K562 (cell line): ENCODE measurements around the gene SYS1. TPM values are rescaled to one million over a fixed set of nuclear protein-coding genes. Genes with fewer than 3 reads are reported as not detected.

Source experiments
- ATAC-seq: fragments of 200-7000 bp; cut with Tn5 transposase; 3 replicates; pipeline ENCODE4 v1.9.1; 2020; ENCODE audit warnings: moderate library complexity
- BruUV-seq: library from RNA; stranded (reverse); fragments of 400-500 nt; replicated peaks from 2 replicates; lab custom pipeline; 2021; lab: Mats Ljungman, UMichigan
- CTCF ChIA-PET: fragments of 300-600 bp; formaldehyde crosslinking; extraction: SDS; loops from one replicate; lab custom pipeline; 2021; ENCODE audit warnings: low intra/inter-chr PET ratio; lab: Yijun Ruan, JAX
- POLR2A ChIA-PET: fragments of 300-600, 350-650 bp; sonication (Branson Sonifier 250); formaldehyde crosslinking; extraction: SDS; loops from one replicate; lab custom pipeline; 2021; ENCODE audit warnings: antibody characterized with exemption, inconsistent platforms; lab: Yijun Ruan, JAX
- DNase-seq, 4 experiments: peaks; one replicate each; pipeline versions ENCODE4 v3.0.0 to v3.0.0-alpha.2; 2011 to 2018; ENCODE audit warnings: low spot score in 3 of 4, mixed read lengths in 3 of 4; ENCODE audit errors: extremely low read depth in 1 of 4
- FAIRE-seq: peaks from 2 replicates; lab custom pipeline; 2011; peaks lifted over from hg19 to GRCh38; lab: Jason Lieb, UNC
- H2AFZ ChIP-seq: 2 replicates; pipeline ENCODE4 v1.6.0; 2011; ENCODE audit warnings: low read depth, low read length, control low read depth, inconsistent platforms
- H3K27ac ChIP-seq: fragments of 200-600 bp; 3 replicates; pipeline ENCODE4 v1.8.0; 2011; ENCODE audit warnings: low read depth, mild to moderate bottlenecking, control low read depth, inconsistent platforms, low read length, moderate library complexity, mixed read lengths; ENCODE audit errors: extremely low read depth
- H3K27me3 ChIP-seq, 2 experiments: fragments of 300-600 bp in 1 of 2; 2 replicates in 1 of 2; 3 replicates in 1 of 2; pipeline versions ENCODE4 v1.6.0 to v1.8.0; 2011; ENCODE audit warnings: inconsistent platforms in 2 of 2, low read length in 2 of 2, mild to moderate bottlenecking in 1 of 2, mixed read lengths in 1 of 2, moderate library complexity in 1 of 2; ENCODE audit not compliant: control insufficient read depth in 2 of 2, insufficient read depth in 2 of 2
- H3K36me3 ChIP-seq: fragments of 300-600 bp; 3 replicates; pipeline ENCODE4 v1.8.0; 2011; ENCODE audit warnings: mild to moderate bottlenecking, low read length, inconsistent platforms; ENCODE audit not compliant: control insufficient read depth, insufficient read depth
- H3K4me1 ChIP-seq, 2 experiments: fragments of 200-600 bp in 1 of 2; replicated peaks in 1 of 2; 2 replicates in 1 of 2; 3 replicates in 1 of 2; pipeline versions ENCODE4 v1.5.1 to v1.8.0; 2011; ENCODE audit warnings: inconsistent platforms in 2 of 2, low read length in 2 of 2, mild to moderate bottlenecking in 1 of 2, mixed read lengths in 1 of 2, moderate library complexity in 1 of 2; ENCODE audit not compliant: control insufficient read depth in 2 of 2, insufficient read depth in 2 of 2
- H3K4me2 ChIP-seq: 2 replicates; pipeline ENCODE4 v1.6.1; 2011; ENCODE audit warnings: low read length, control low read depth, inconsistent platforms, mixed read lengths; ENCODE audit not compliant: insufficient read depth
- H3K4me3 ChIP-seq: fragments of 200-600 bp; sonication (generic), shearing (Covaris generic); 2 replicates; pipeline ENCODE4 v1.5.1; 2016; ENCODE audit warnings: control low read depth, inconsistent platforms
- H3K79me2 ChIP-seq: fragments of 200-600 bp; 3 replicates; pipeline ENCODE4 v1.8.0; 2011; ENCODE audit warnings: low read length, inconsistent platforms; ENCODE audit not compliant: control insufficient read depth, insufficient read depth
- H3K9ac ChIP-seq, 2 experiments: 2 replicates each; pipeline versions ENCODE4 v1.6.0 to v1.6.1; 2011; ENCODE audit warnings: low read depth in 2 of 2, low read length in 2 of 2, control low read depth in 1 of 2, inconsistent platforms in 1 of 2, mild to moderate bottlenecking in 1 of 2, mixed read lengths in 1 of 2; ENCODE audit not compliant: insufficient read depth in 1 of 2
- H3K9me1 ChIP-seq: one replicate; pipeline ENCODE4 v1.6.0; 2011; ENCODE audit warnings: inconsistent platforms, mild to moderate bottlenecking, low read length, moderate library complexity; ENCODE audit not compliant: control insufficient read depth, insufficient read depth
- H3K9me3 ChIP-seq: replicated peaks from 2 replicates; pipeline ENCODE4 v1.5.1; 2011; ENCODE audit warnings: low read depth, low read length, inconsistent platforms; ENCODE audit not compliant: control insufficient read depth, insufficient read depth
- H4K20me1 ChIP-seq: replicated peaks from 2 replicates; pipeline ENCODE4 v1.6.1; 2011; ENCODE audit warnings: low read length, inconsistent platforms, mixed read lengths; ENCODE audit not compliant: control insufficient read depth, insufficient read depth
- ARHGAP35 ChIP-seq: fragments of 450-650 bp; IDR thresholded peaks from 2 replicates; pipeline ENCODE4 v1.6.1; 2018; ENCODE audit not compliant: partially characterized antibody
- DMBX1 ChIP-seq: fragments of 250-450 bp; sonication (Bioruptor Pico); IDR thresholded peaks from 2 replicates; pipeline ENCODE4 v1.8.0; 2022; ENCODE audit warnings: inconsistent platforms, mild to moderate bottlenecking, moderate library complexity, borderline replicate concordance
- ESRRB ChIP-seq: fragments of 250-450 bp; sonication (Bioruptor Pico); IDR thresholded peaks from 2 replicates; pipeline ENCODE4 v1.5.0; 2020; ENCODE audit warnings: mild to moderate bottlenecking, moderate library complexity, borderline replicate concordance
- FOXA3 ChIP-seq, 2 experiments: fragments of 450-650 bp in 1 of 2; sonication (generic) in 1 of 2; formaldehyde crosslinking; IDR thresholded peaks in 1 of 2; conservative IDR thresholded peaks in 1 of 2; 2 replicates each; pipeline versions ENCODE4 v1.4.0 to v1.8.0; 2020 to 2022; ENCODE audit warnings: mild to moderate bottlenecking in 2 of 2, missing genetic modification reagents in 1 of 2
- MAFG ChIP-seq: fragments of 450-650 bp; conservative IDR thresholded peaks from 2 replicates; pipeline ENCODE4 v1.6.1; 2016; ENCODE audit warnings: missing genetic modification characterization, missing compliant biosample characterization
- NR1H2 ChIP-seq: sonication (generic); formaldehyde crosslinking; IDR thresholded peaks from 2 replicates; pipeline ENCODE4 v1.4.0; 2020; ENCODE audit warnings: mild to moderate bottlenecking, missing genetic modification reagents
- REST ChIP-seq, 2 experiments: fragments of 450-650 bp; formaldehyde crosslinking in 1 of 2; IDR thresholded peaks; 2 replicates each; pipeline versions ENCODE4 v1.4.0 to v1.6.1; 2014 to 2020; ENCODE audit warnings: mild to moderate bottlenecking in 2 of 2, borderline replicate concordance in 1 of 2, low read depth in 1 of 2
- SMAD4 ChIP-seq: fragments of 250-450 bp; sonication (Bioruptor Pico); conservative IDR thresholded peaks from 2 replicates; pipeline ENCODE4 v1.8.0; 2021; ENCODE audit warnings: inconsistent platforms, mild to moderate bottlenecking, moderate library complexity
- SMC3 ChIP-seq: conservative IDR thresholded peaks from 2 replicates; pipeline ENCODE4 v1.6.1; 2011; ENCODE audit warnings: low read depth, low read length, improper control_type of control experiment; ENCODE audit not compliant: insufficient read depth
- TBL1XR1 ChIP-seq, 2 experiments: IDR thresholded peaks; 2 replicates each; pipeline ENCODE4 v1.6.1; 2012; ENCODE audit warnings: improper control_type of control experiment in 2 of 2, low read length in 2 of 2, mild to moderate bottlenecking in 1 of 2
- YBX1 ChIP-seq: fragments of 450-650 bp; IDR thresholded peaks from 2 replicates; pipeline ENCODE4 v1.7.1; 2016; ENCODE audit warnings: mild to moderate bottlenecking
- WGBS: fragments of 100-300 bp; shearing (Covaris generic); methylation state at CpG from one replicate; pipeline ENCODE4 v1.1.6; 2016; ENCODE audit warnings: low coverage, mixed read lengths; ENCODE audit not compliant: insufficient coverage; ENCODE audit errors: missing lambda C conversion rate; 5-methylcytosine and 5-hydroxymethylcytosine counted together
- in situ Hi-C: fragments of 300-500 bp; cut with MboI; formaldehyde crosslinking; loops from 4 replicates; pipeline ENCODE4 v1.15.0; 2018; ENCODE audit warnings: inconsistent platforms, mixed read lengths
- intact Hi-C: fragments of 100-400 bp; cut with micrococcal nuclease; formaldehyde crosslinking; loops from 2 replicates; pipeline ENCODE4 v1.14.2; 2022
- polyA plus RNA-seq, 8 experiments: library from polyadenylated mRNA; depleted of rRNA in 4 of 8; stranded (reverse) in 5 of 8; unstranded in 3 of 8; fragments of >200 nt; fragmentation: Nextera tagmentation in 2 of 8; fragmentation: Illumina TruSeq in 1 of 8; extraction: Ambion mirVana in 2 of 8; extraction: Trizol in 1 of 8; gene quantifications; 2 replicates each; pipeline versions ENCODE4 v1.2.1 to v1.2.3, GENCODE V29; 2011 to 2014; ENCODE audit warnings: inconsistent platforms in 1 of 8, missing spikeins in 1 of 8
- total RNA-seq, 7 experiments: library from RNA; depleted of rRNA in 6 of 7; stranded (reverse); fragments of >200 nt in 6 of 7; fragmentation: Illumina TruSeq in 2 of 7; extraction: Trizol in 2 of 7; gene quantifications; 2 replicates each; pipeline versions ENCODE4 v1.2.1 to v1.2.3, GENCODE V29; 2011 to 2021; ENCODE audit warnings: low replicate concordance in 1 of 7
- TF ChIP-seq, protein P1 (sequence below): fragments of 250-450 bp; sonication (Bioruptor Pico); IDR thresholded peaks from 2 replicates; pipeline ENCODE4 v1.9.0; 2021; ENCODE audit warnings: mild to moderate bottlenecking

Gene SYS1
- total and polyA plus RNA-seq, 9 of the 15 experiments (the other 6 are each of a cell fraction or from before 2014, with no cell fraction given): 11.1 to 25.2 (median 17.5) TPM

- TF ChIP-seq SMC3 (no peak), FOXA3 (CRISPR knock-in tag; conservative IDR thresholded peaks at IDR 0.05 in 1 of 2, IDR thresholded peaks at IDR 0.05 in 1 of 2) (no peak), DMBX1 (CRISPR knock-in tag) (peak; percentile 17; the same call in 1 of the 2 replicates), ESRRB (no peak), YBX1 (no peak)
- TF ChIP-seq, protein P1, sequence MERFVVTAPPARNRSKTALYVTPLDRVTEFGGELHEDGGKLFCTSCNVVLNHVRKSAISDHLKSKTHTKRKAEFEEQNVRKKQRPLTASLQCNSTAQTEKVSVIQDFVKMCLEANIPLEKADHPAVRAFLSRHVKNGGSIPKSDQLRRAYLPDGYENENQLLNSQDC (CRISPR knock-in tag): no peak
Observed at GRCh38 chr20:45347936-45348778, 14.8 kb upstream of the SYS1 start, which contains the start of gene SDC4 (continued).

GRCh38 chr20:45350217-45350616 is 12.7 kb upstream of the SYS1 start:
- H3K79me2 ChIP-seq: peaks cover 15% of the 10 kb centered on the region; the same call in 2 of the 3 replicates
- H3K9me1 ChIP-seq: no peaks in the 10 kb centered on the region
- no peaks in the 10 kb centered on the region for H3K27me3 ChIP-seq
- ChIA-PET CTCF (no interaction called here), POLR2A (no interaction called here)
- in situ Hi-C loops: no loop called here
- H2AFZ ChIP-seq: no peak overlapping the region
- no peak overlapping the region for H3K27ac ChIP-seq
- WGBS: 17% methylated on average over 1 of the region's 1 CpG
- ATAC-seq (no peak), DNase-seq (no peak), FAIRE-seq (no peak)
- no peak overlapping the region for H3K4me2 ChIP-seq
- no peaks in the 10 kb centered on the region; the same call in 2 of the 3 replicates for H3K36me3 ChIP-seq
- H4K20me1 ChIP-seq: no peaks in the 10 kb centered on the region; the same call in 1 of the 2 replicates
- intact Hi-C loops: no loop called here
- BruUV-seq: no TSS peak
- no peaks in the 10 kb centered on the region for H3K9me3 ChIP-seq
- peaks cover 13 to 30% of the 10 kb centered on the region in 2 experiments; a peak in 4 of 5 replicates for H3K4me1 ChIP-seq
- no peak overlapping the region for H3K9ac ChIP-seq
- no peak overlapping the region for H3K4me3 ChIP-seq
- no peak for TF ChIP-seq MAFG (tag)
- no peak for TF ChIP-seq ARHGAP35
- TF ChIP-seq TBL1XR1 (IDR thresholded peaks at IDR 0.05; ENCODE audit: low read length in 2 of 2): no peak
- TF ChIP-seq SMAD4 (CRISPR knock-in tag): no peak
- TF ChIP-seq REST (IDR thresholded peaks at IDR 0.05; ENCODE audit: borderline replicate concordance): no peak
- no peak for TF ChIP-seq REST (CRISPR knock-in tag; IDR thresholded peaks at IDR 0.05; ENCODE audit: low read depth)
- no peak for TF ChIP-seq NR1H2
